ENCODE data around the gene SFSWAP.
"Not testable (repeated sequence)": the region's sequence is repeated elsewhere in the genome, so short reads cannot be mapped to it uniquely, and the experiment has no call there.

The SFSWAP gene

GRCh38 chr12:131703161-131703560, 7.7 kb upstream of the SFSWAP start:
- no peak for DNase-seq

- no peak for DNase-seq
These were observed 6.4 kb upstream of the SFSWAP start for GRCh38 chr12:131704509-131704908.

- not testable (repeated sequence) for DNase-seq
These were observed 4.2 kb upstream of the SFSWAP start for GRCh38 chr12:131706709-131707108.

- no peak for DNase-seq
These were observed 1.7 kb upstream of the SFSWAP start for GRCh38 chr12:131709226-131709625.

- DNase-seq, result no peak
These were observed 788 bp downstream of the SFSWAP start for GRCh38 chr12:131711551-131712205.

GRCh38 chr12:131713349-131713748, 2.5 kb downstream of the SFSWAP start:
- DNase-seq, result no peak

- DNase-seq, result no peak
These were observed 3.9 kb downstream of the SFSWAP start for GRCh38 chr12:131714759-131715158.

GRCh38 chr12:131716282-131716681, 5.4 kb downstream of the SFSWAP start:
- no peak for DNase-seq

- DNase-seq, result no peak
These were observed 9.4 kb downstream of the SFSWAP start for GRCh38 chr12:131720241-131720640.

- DNase-seq, result no peak
These were observed 10.0 kb downstream of the SFSWAP start for GRCh38 chr12:131720921-131721320.

- DNase-seq, result no peak
These were observed 10.7 kb downstream of the SFSWAP start for GRCh38 chr12:131721548-131721947.

GRCh38 chr12:131723532-131723931, 12.6 kb downstream of the SFSWAP start:
- DNase-seq, result no peak

GRCh38 chr12:131724534-131724933, 13.6 kb downstream of the SFSWAP start:
- DNase-seq, result no peak

GRCh38 chr12:131725503-131725902, 14.6 kb downstream of the SFSWAP start:
- no peak for DNase-seq

GRCh38 chr12:131728720-131729119, 17.8 kb downstream of the SFSWAP start:
- no peak for DNase-seq

GRCh38 chr12:131729254-131729955, 18.5 kb downstream of the SFSWAP start:
- no peak for DNase-seq

- DNase-seq, result no peak
These were observed 22.2 kb downstream of the SFSWAP start for GRCh38 chr12:131732996-131733615.

GRCh38 chr12:131733874-131734273, 23.0 kb downstream of the SFSWAP start:
- no peak for DNase-seq

- no peak for DNase-seq
These were observed 23.7 kb downstream of the SFSWAP start for GRCh38 chr12:131734336-131735152.

- DNase-seq, result no peak
These were observed 24.2 kb downstream of the SFSWAP start for GRCh38 chr12:131735153-131735456.

GRCh38 chr12:131735476-131736445, 24.9 kb downstream of the SFSWAP start:
- no peak for DNase-seq

GRCh38 chr12:131736446-131737149, 25.7 kb downstream of the SFSWAP start:
- DNase-seq, result no peak

Data from stimulated activated naive CD4-positive, alpha-beta T cell (primary cell).